Measurements from ENCODE around the gene TMOD1.

- TF ChIP-seq CTCF (IDR thresholded peaks at IDR 0.05; ENCODE audit: control extremely low read depth in 1 of 3, insufficient read depth in 1 of 3, low read depth in 1 of 3, low read length in 3 of 3) (no peak), CEBPB (IDR thresholded peaks at IDR 0.05; ENCODE audit: low read depth, low read length) (no peak), SIX5 (IDR thresholded peaks at IDR 0.05; ENCODE audit: low read depth, low read length) (no peak), POLR2AphosphoS5 (IDR thresholded peaks at IDR 0.05; ENCODE audit: low read depth, low read length) (no peak)
Measured at GRCh38 chr9:97515662-97516061, 14.2 kb downstream of the TMOD1 start.

Measured in H1 (cell line).